CD14-positive monocyte (primary cell): ENCODE results near the gene SLC12A8. TPM values are rescaled to one million over a fixed set of nuclear protein-coding genes. Genes with fewer than 3 reads are reported as not detected.

Experiments
- DNase-seq, 3 donors: peaks; one replicate each; pipeline ENCODE4 v3.0.0-alpha.2; 2011 to 2022
- H2AFZ ChIP-seq: 2 replicates; pipeline ENCODE4 v1.6.0; 2012; ENCODE audit warnings: mild to moderate bottlenecking, low read depth, low read length, inconsistent platforms; ENCODE audit not compliant: insufficient read depth, poor library complexity, severe bottlenecking
- H3K27ac ChIP-seq, 2 donors: 1 replicate in 1 of 2; 2 replicates in 1 of 2; pipeline ENCODE4 v1.5.1; 2012 to 2013; ENCODE audit warnings: low read length in 2 of 2, control low read depth in 1 of 2, inconsistent platforms in 1 of 2, low read depth in 1 of 2, mild to moderate bottlenecking in 1 of 2
- H3K27me3 ChIP-seq, 2 donors: one replicate each; pipeline versions ENCODE4 v1.6.0 to v1.6.1; 2011 to 2013; ENCODE audit warnings: low read length in 2 of 2; ENCODE audit not compliant: control insufficient read depth in 2 of 2, insufficient read depth in 2 of 2
- H3K36me3 ChIP-seq, 2 donors: replicated peaks in 1 of 2; 1 replicate in 1 of 2; 2 replicates in 1 of 2; pipeline versions ENCODE4 v1.5.1 to v1.6.1; 2012 to 2013; ENCODE audit warnings: low read length in 2 of 2, control low read depth in 1 of 2, inconsistent platforms in 1 of 2, mild to moderate bottlenecking in 1 of 2; ENCODE audit not compliant: insufficient read depth in 2 of 2, control insufficient read depth in 1 of 2
- H3K4me1 ChIP-seq, 2 donors: 1 replicate in 1 of 2; 2 replicates in 1 of 2; pipeline versions ENCODE4 v1.5.1 to v1.6.1; 2012 to 2013; ENCODE audit warnings: low read length in 2 of 2, control low read depth in 1 of 2, inconsistent platforms in 1 of 2, mild to moderate bottlenecking in 1 of 2, moderate library complexity in 1 of 2; ENCODE audit not compliant: insufficient read depth in 2 of 2, control insufficient read depth in 1 of 2
- H3K4me2 ChIP-seq: replicated peaks from 2 replicates; pipeline ENCODE3; 2012; ENCODE audit warnings: low read length, moderate library complexity, mild to moderate bottlenecking; ENCODE audit not compliant: poor library complexity, severe bottlenecking; ENCODE audit errors: extremely low read depth
- H3K4me3 ChIP-seq, 3 experiments: fragments of 200-600 bp in 1 of 3; sonication (generic) in 1 of 3; replicated peaks in 1 of 3; 1 replicate in 2 of 3; 2 replicates in 1 of 3; pipeline ENCODE4 v1.5.1; 2011 to 2013; ENCODE audit warnings: low read length in 3 of 3, mild to moderate bottlenecking in 3 of 3, control low read depth in 2 of 3, low read depth in 2 of 3, inconsistent platforms in 1 of 3, moderate library complexity in 1 of 3
- H3K79me2 ChIP-seq: 2 replicates; pipeline ENCODE4 v1.6.0; 2012; ENCODE audit warnings: mild to moderate bottlenecking, control low read depth, inconsistent platforms, low read length, moderate library complexity; ENCODE audit not compliant: insufficient read depth
- H3K9ac ChIP-seq: 2 replicates; pipeline ENCODE4 v1.6.0; 2017; ENCODE audit warnings: low read length, mild to moderate bottlenecking; ENCODE audit not compliant: insufficient read depth, poor library complexity, severe bottlenecking
- H3K9me3 ChIP-seq, 2 donors: replicated peaks in 1 of 2; 1 replicate in 1 of 2; 2 replicates in 1 of 2; pipeline versions ENCODE4 v1.5.1 to v1.6.1; 2012 to 2013; ENCODE audit warnings: low read length in 2 of 2, control low read depth in 1 of 2; ENCODE audit not compliant: control insufficient read depth in 1 of 2, insufficient read depth in 1 of 2
- H4K20me1 ChIP-seq: 2 replicates; pipeline ENCODE4 v1.6.0; 2012; ENCODE audit warnings: mild to moderate bottlenecking, low read length, control low read depth, moderate library complexity; ENCODE audit not compliant: insufficient read depth
- H3K27ac Mint-ChIP-seq, 7 donors: one replicate each; pipeline ENCODE4 v1.8.0; 2020; ENCODE audit warnings: mild to moderate bottlenecking in 7 of 7, mixed read lengths in 7 of 7, moderate library complexity in 6 of 7, inconsistent platforms in 2 of 7
- H3K27me3 Mint-ChIP-seq, 3 donors: one replicate each; pipeline ENCODE4 v1.8.0; 2021 to 2022; ENCODE audit warnings: low read depth in 3 of 3, mild to moderate bottlenecking in 3 of 3, mixed read lengths in 3 of 3, moderate library complexity in 3 of 3, inconsistent platforms in 1 of 3
- H3K36me3 Mint-ChIP-seq, 2 donors: one replicate each; pipeline ENCODE4 v1.8.0; 2020; ENCODE audit warnings: mixed read lengths in 2 of 2, inconsistent platforms in 1 of 2, mild to moderate bottlenecking in 1 of 2
- H3K4me1 Mint-ChIP-seq: one replicate; pipeline ENCODE4 v1.8.0; 2020; ENCODE audit warnings: mild to moderate bottlenecking, mixed read lengths
- H3K4me3 Mint-ChIP-seq, 2 donors: one replicate each; pipeline ENCODE4 v1.8.0; 2020; ENCODE audit warnings: mild to moderate bottlenecking in 2 of 2, mixed read lengths in 2 of 2, moderate library complexity in 1 of 2
- H3K9me3 Mint-ChIP-seq, 7 donors: one replicate each; pipeline ENCODE4 v1.8.0; 2020 to 2022; ENCODE audit warnings: mixed read lengths in 7 of 7, mild to moderate bottlenecking in 6 of 7, moderate library complexity in 6 of 7, inconsistent platforms in 2 of 7
- WGBS: methylation state at CpG from one replicate; pipeline ENCODE4 v1.1.5; 2013; ENCODE audit warnings: missing lambda C conversion rate; ENCODE audit not compliant: insufficient coverage; 5-methylcytosine and 5-hydroxymethylcytosine counted together
- intact Hi-C, 2 donors: fragments of 100-400 bp; cut with micrococcal nuclease; formaldehyde crosslinking; loops; one replicate each; pipeline versions ENCODE4 v1.15.0 to v1.15.1; 2023
- polyA plus RNA-seq, 3 donors: library from polyadenylated mRNA; depleted of rRNA in 1 of 3; unstranded in 2 of 3; stranded (reverse) in 1 of 3; fragments of 300-500 nt in 2 of 3; fragments of >200 nt in 1 of 3; fragmentation: Illumina TruSeq in 2 of 3; gene quantifications; 1 replicate in 2 of 3; 2 replicates in 1 of 3; pipeline ENCODE4 v1.2.3, GENCODE V29; 2012 to 2021
- TF ChIP-seq, protein P1 (sequence below): fragments of 200-600 bp; IDR thresholded peaks from one replicate; pipeline ENCODE4 v1.8.0; 2022; ENCODE audit warnings: antibody characterized with exemption, mild to moderate bottlenecking

SLC12A8 gene
- polyA plus RNA-seq, 3 donors: 0.23 to 0.46 (median 0.35) TPM

GRCh38 chr3:125185805-125186204 lies 26.7 kb downstream of the SLC12A8 start:
- no peak overlapping the region for H3K4me3 Mint-ChIP-seq
- H3K9me3 Mint-ChIP-seq: no peaks in the 10 kb centered on the region
- H3K36me3 ChIP-seq: no peaks in the 10 kb centered on the region
- H3K79me2 ChIP-seq: no peaks in the 10 kb centered on the region
- H3K4me1 Mint-ChIP-seq: no peaks in the 10 kb centered on the region
- H3K27ac ChIP-seq: no peak overlapping the region
- H3K4me3 ChIP-seq: no peak overlapping the region
- intact Hi-C loops: no loop called here
- H4K20me1 ChIP-seq: no peaks in the 10 kb centered on the region
- no peak overlapping the region for H3K9ac ChIP-seq
- H3K9me3 ChIP-seq: no peaks in the 10 kb centered on the region
- TF ChIP-seq, protein P1, sequence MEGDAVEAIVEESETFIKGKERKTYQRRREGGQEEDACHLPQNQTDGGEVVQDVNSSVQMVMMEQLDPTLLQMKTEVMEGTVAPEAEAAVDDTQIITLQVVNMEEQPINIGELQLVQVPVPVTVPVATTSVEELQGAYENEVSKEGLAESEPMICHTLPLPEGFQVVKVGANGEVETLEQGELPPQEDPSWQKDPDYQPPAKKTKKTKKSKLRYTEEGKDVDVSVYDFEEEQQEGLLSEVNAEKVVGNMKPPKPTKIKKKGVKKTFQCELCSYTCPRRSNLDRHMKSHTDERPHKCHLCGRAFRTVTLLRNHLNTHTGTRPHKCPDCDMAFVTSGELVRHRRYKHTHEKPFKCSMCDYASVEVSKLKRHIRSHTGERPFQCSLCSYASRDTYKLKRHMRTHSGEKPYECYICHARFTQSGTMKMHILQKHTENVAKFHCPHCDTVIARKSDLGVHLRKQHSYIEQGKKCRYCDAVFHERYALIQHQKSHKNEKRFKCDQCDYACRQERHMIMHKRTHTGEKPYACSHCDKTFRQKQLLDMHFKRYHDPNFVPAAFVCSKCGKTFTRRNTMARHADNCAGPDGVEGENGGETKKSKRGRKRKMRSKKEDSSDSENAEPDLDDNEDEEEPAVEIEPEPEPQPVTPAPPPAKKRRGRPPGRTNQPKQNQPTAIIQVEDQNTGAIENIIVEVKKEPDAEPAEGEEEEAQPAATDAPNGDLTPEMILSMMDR: no peak
- no peaks in the 10 kb centered on the region for H3K27me3 ChIP-seq
- WGBS: no CpG with 5 or more reads among the region's 3 CpGs
- no peaks in the 10 kb centered on the region for H3K4me1 ChIP-seq
- no peaks in the 10 kb centered on the region for H3K36me3 Mint-ChIP-seq
- no peak overlapping the region for H3K4me2 ChIP-seq
- peaks cover 1 to 4% (median 3%) of the 10 kb centered on the region in 3 donors for H3K27me3 Mint-ChIP-seq
- H3K27ac Mint-ChIP-seq: no peak overlapping the region
- DNase-seq: no peak
- H2AFZ ChIP-seq: no peak overlapping the region

GRCh38 chr3:125179884-125180240 lies 32.7 kb downstream of the SLC12A8 start:
- Mint-ChIP-seq H3K4me3 (no peak overlapping the region), H3K36me3 (no peaks in the 10 kb centered on the region), H3K9me3 (no peaks in the 10 kb centered on the region), H3K27ac (no peak overlapping the region), H3K4me1 (peaks cover 2% of the 10 kb centered on the region), H3K27me3 (peaks cover 0 to 4% (median 1%) of the 10 kb centered on the region in 3 donors)
- no peak overlapping the region for H3K9ac ChIP-seq
- H3K4me1 ChIP-seq: no peaks in the 10 kb centered on the region
- H3K9me3 ChIP-seq: no peaks in the 10 kb centered on the region
- H3K79me2 ChIP-seq: no peaks in the 10 kb centered on the region
- no peak overlapping the region for H3K4me3 ChIP-seq
- no peak for DNase-seq
- H3K36me3 ChIP-seq: no peaks in the 10 kb centered on the region
- intact Hi-C loops: no loop called here
- no peak overlapping the region for H3K27ac ChIP-seq
- TF ChIP-seq, protein P1: no peak
- no peak overlapping the region for H3K4me2 ChIP-seq
- no CpG with 5 or more reads among the region's 1 CpG for WGBS
- no peaks in the 10 kb centered on the region for H4K20me1 ChIP-seq
- no peak overlapping the region for H2AFZ ChIP-seq
- no peaks in the 10 kb centered on the region for H3K27me3 ChIP-seq
